Astrocyte (in vitro differentiated cells and primary cell): Measurements from ENCODE around the gene RGN.

Experiments used
- EZH2 ChIP-seq: IDR thresholded peaks from 2 replicates; pipeline ENCODE4 v1.6.1; 2012; ENCODE audit warnings: mild to moderate bottlenecking, low read length, inconsistent platforms; ENCODE audit not compliant: insufficient read depth
- TF ChIP-seq, protein P1 (sequence below): IDR thresholded peaks from 2 replicates; pipeline ENCODE4 v1.5.1; 2011; ENCODE audit warnings: low read depth, mild to moderate bottlenecking, inconsistent platforms, low read length, moderate library complexity; ENCODE audit not compliant: insufficient read depth

DNA sequence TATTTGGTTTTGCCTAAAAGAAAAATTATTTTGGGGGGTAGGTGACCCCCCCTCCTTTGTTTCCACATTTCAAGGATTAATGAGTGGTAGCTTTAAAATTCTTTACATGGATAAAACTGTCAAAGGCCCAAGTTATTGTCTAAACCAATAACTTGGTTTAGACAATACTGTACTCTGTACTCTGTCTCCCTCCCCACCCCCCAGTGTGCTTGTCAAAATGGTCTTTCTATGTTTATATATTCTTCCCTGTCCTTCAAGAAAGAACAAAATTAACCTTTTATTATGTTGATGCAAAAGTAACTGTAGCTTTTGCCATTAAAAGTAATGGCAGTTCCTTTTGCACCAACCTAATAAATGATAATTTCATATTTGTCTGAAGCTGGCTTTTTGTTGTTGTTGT, 9.5 kb upstream of the RGN start:
- TF ChIP-seq, protein P1, sequence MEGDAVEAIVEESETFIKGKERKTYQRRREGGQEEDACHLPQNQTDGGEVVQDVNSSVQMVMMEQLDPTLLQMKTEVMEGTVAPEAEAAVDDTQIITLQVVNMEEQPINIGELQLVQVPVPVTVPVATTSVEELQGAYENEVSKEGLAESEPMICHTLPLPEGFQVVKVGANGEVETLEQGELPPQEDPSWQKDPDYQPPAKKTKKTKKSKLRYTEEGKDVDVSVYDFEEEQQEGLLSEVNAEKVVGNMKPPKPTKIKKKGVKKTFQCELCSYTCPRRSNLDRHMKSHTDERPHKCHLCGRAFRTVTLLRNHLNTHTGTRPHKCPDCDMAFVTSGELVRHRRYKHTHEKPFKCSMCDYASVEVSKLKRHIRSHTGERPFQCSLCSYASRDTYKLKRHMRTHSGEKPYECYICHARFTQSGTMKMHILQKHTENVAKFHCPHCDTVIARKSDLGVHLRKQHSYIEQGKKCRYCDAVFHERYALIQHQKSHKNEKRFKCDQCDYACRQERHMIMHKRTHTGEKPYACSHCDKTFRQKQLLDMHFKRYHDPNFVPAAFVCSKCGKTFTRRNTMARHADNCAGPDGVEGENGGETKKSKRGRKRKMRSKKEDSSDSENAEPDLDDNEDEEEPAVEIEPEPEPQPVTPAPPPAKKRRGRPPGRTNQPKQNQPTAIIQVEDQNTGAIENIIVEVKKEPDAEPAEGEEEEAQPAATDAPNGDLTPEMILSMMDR, result no peak
- TF ChIP-seq EZH2, result no peak
